GM18526 (cell line): ENCODE measurements around the gene EVA1C.

Source experiments
- POLR2A ChIP-seq: IDR thresholded peaks from 3 replicates; pipeline ENCODE4 v1.6.1; 2011; ENCODE audit not compliant: insufficient read length; ENCODE audit errors: extremely low read depth

EVA1C gene

DNA sequence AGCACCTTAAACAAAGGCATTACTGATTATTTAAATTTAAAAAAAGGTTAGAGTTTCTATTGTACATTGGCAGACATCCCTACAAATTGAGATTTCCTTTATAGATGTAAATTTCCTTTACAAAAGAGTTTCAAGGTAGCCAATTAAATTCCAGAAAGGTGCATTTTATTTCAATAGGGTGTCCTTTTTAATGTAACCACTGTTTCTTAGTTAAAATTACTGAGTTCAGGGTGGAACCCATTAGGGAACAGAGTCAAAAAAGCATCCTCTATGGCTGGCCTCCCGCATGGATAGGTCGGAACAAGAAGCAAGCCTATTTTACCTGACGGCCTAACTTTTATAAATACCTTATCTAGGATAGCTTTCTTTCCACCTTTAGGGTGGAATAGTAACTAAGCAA is 148.4 kb downstream of the EVA1C start:
- TF ChIP-seq POLR2A = no peak

DNA sequence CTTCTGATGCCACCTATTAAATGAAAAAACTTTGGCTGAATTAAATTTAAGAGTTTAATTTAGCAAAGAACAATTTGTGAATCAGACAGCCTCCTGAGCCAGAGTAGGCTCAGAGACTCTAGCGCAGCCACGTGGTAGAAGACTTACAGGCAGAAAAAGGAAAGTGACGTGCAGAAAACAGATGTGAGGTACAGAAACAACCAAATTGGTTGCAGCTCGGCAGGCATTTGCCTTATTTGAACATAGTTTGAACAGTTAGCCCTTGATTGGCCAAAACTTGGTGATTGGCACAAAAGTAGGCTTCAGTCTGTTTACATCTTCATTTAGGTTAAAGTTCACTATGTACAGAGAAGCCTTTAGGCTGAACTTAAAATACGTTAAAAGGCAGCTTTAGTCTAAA is 149.9 kb downstream of the EVA1C start:
- TF ChIP-seq POLR2A = no peak

DNA sequence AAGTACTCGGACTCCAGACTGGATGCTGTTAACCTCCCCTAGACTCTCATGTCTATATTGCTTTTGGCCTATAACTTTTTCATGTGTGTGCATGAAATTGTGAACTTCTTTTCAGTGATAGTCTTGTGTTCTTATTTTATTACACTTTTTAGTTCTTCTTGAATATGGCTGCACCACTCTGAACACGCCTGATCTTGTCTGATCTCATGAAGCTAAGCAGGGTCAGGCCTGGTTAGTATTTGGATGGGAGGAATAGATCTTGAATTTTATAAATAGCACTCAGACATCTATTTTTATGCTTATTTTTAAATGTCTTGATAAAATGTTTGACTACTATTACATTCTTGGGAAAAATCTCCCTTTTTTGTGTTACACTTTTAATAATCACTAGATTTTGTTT is 150.4 kb downstream of the EVA1C start:
- TF ChIP-seq POLR2A = no peak
